Measurements from ENCODE around the gene CAMKV.

CAMKV gene

GRCh38 chr3:49883998-49884397 lies 14.3 kb upstream of the CAMKV start:
- no peak for DNase-seq (ENCODE audit: extremely low read depth, insufficient read length)
- Histone ChIP-seq H3K36me3 (ENCODE audit: control insufficient read depth, insufficient read depth, low read length) (no peaks in the 10 kb centered on the region), H3K4me3 (replicated peaks; ENCODE audit: low read depth, low read length) (no peak overlapping the region), H3K27me3 (replicated peaks; ENCODE audit: control insufficient read depth, insufficient read depth, low read length) (no peaks in the 10 kb centered on the region; the same call in 1 of the 2 replicates)
- TF ChIP-seq CTCF (IDR thresholded peaks at IDR 0.05; ENCODE audit: insufficient read depth, low read length, poor library complexity, severe bottlenecking), result no peak

GRCh38 chr3:49882166-49882565 lies 12.5 kb upstream of the CAMKV start:
- Histone ChIP-seq H3K36me3 (ENCODE audit: control insufficient read depth, insufficient read depth, low read length) (no peaks in the 10 kb centered on the region), H3K27me3 (replicated peaks; ENCODE audit: control insufficient read depth, insufficient read depth, low read length) (no peaks in the 10 kb centered on the region; the same call in 1 of the 2 replicates), H3K4me3 (replicated peaks; ENCODE audit: low read depth, low read length) (no peak overlapping the region)
- no peak for TF ChIP-seq CTCF (IDR thresholded peaks at IDR 0.05; ENCODE audit: insufficient read depth, low read length, poor library complexity, severe bottlenecking)
- no peak for DNase-seq (ENCODE audit: extremely low read depth, insufficient read length)

- TF ChIP-seq CTCF (IDR thresholded peaks at IDR 0.05; ENCODE audit: insufficient read depth, low read length, poor library complexity, severe bottlenecking), result no peak
- no peak for DNase-seq (ENCODE audit: extremely low read depth, insufficient read length)
- Histone ChIP-seq H3K4me3 (replicated peaks; ENCODE audit: low read depth, low read length) (no peak overlapping the region), H3K36me3 (ENCODE audit: control insufficient read depth, insufficient read depth, low read length) (no peaks in the 10 kb centered on the region), H3K27me3 (replicated peaks; ENCODE audit: control insufficient read depth, insufficient read depth, low read length) (no peaks in the 10 kb centered on the region; the same call in 1 of the 2 replicates)
Observed at GRCh38 chr3:49880581-49881315, 11.0 kb upstream of the CAMKV start.

- Histone ChIP-seq H3K27me3 (replicated peaks; ENCODE audit: control insufficient read depth, insufficient read depth, low read length) (no peaks in the 10 kb centered on the region; the same call in 1 of the 2 replicates), H3K4me3 (replicated peaks; ENCODE audit: low read depth, low read length) (no peak overlapping the region), H3K36me3 (ENCODE audit: control insufficient read depth, insufficient read depth, low read length) (no peaks in the 10 kb centered on the region)
- no peak for DNase-seq (ENCODE audit: extremely low read depth, insufficient read length)
- TF ChIP-seq CTCF (IDR thresholded peaks at IDR 0.05; ENCODE audit: insufficient read depth, low read length, poor library complexity, severe bottlenecking), result no peak
Observed at GRCh38 chr3:49879721-49880120, 10.0 kb upstream of the CAMKV start.

GRCh38 chr3:49878686-49879085 lies 9.0 kb upstream of the CAMKV start:
- no peak for TF ChIP-seq CTCF (IDR thresholded peaks at IDR 0.05; ENCODE audit: insufficient read depth, low read length, poor library complexity, severe bottlenecking)
- DNase-seq (ENCODE audit: extremely low read depth, insufficient read length), result no peak
- H3K4me3 ChIP-seq (replicated peaks; ENCODE audit: low read depth, low read length), result no peak overlapping the region
- no peaks in the 10 kb centered on the region for H3K36me3 ChIP-seq (ENCODE audit: control insufficient read depth, insufficient read depth, low read length)
- no peaks in the 10 kb centered on the region; the same call in 1 of the 2 replicates for H3K27me3 ChIP-seq (replicated peaks; ENCODE audit: control insufficient read depth, insufficient read depth, low read length)

Measured in GM06990 (cell line).